HG03378 (cell line): Measurements from ENCODE around the gene TP53BP1.

Experiments
- ATAC-seq: cut with Tn5 transposase; IDR thresholded peaks from one replicate; pipeline ENCODE4 v1.9.1; 2021; ENCODE audit warnings: mild to moderate bottlenecking, moderate library complexity; ENCODE audit not compliant: unreplicated experiment

The TP53BP1 gene

GRCh38 chr15:43370310-43370974 lies 122.5 kb downstream of the TP53BP1 start:
- no peak for ATAC-seq

GRCh38 chr15:43361313-43361903 lies 131.5 kb downstream of the TP53BP1 start:
- no peak for ATAC-seq

- ATAC-seq = no peak
These were observed 132.1 kb downstream of the TP53BP1 start for GRCh38 chr15:43360821-43361220.
